GM11168 (cell line): Measurements from ENCODE around the gene OOSP2.
"Not testable (repeated sequence)": the region's sequence is repeated elsewhere in the genome, so short reads cannot be mapped to it uniquely, and the experiment has no call there.

Source experiments
- in situ Hi-C: fragments of 300-500 bp; cut with MboI; formaldehyde crosslinking; loops from one replicate; pipeline ENCODE4 v1.12.0; 2022; ENCODE audit warnings: low sequenced_read_pairs; ENCODE audit not compliant: unreplicated experiment

OOSP2 gene

GRCh38 chr11:60040109-60040508 lies at the start of gene OOSP2:
Gene OOSP2 (plus strand): TSS chr11:60040409. CDS start chr11:60040460, 51 bp downstream.
- in situ Hi-C loops, result no loop called here

GRCh38 chr11:59990421-59990820 lies 49.8 kb upstream of the OOSP2 start:
- in situ Hi-C loops, result no loop called here

- in situ Hi-C loops, result no loop called here
Observed at GRCh38 chr11:59992425-59992824, 47.8 kb upstream of the OOSP2 start.

GRCh38 chr11:59997800-59998199 lies 42.4 kb upstream of the OOSP2 start:
- in situ Hi-C loops, result no loop called here

- in situ Hi-C loops, result no loop called here
Observed at GRCh38 chr11:59999691-60000090, 40.5 kb upstream of the OOSP2 start.

- in situ Hi-C loops, result no loop called here
Observed at GRCh38 chr11:60003729-60004128, 36.5 kb upstream of the OOSP2 start.

GRCh38 chr11:60005360-60005759 lies 34.8 kb upstream of the OOSP2 start:
- in situ Hi-C loops, result no loop called here

- in situ Hi-C loops, result no loop called here
Observed at GRCh38 chr11:60016881-60017280, 23.3 kb upstream of the OOSP2 start, which contains the start of gene OOSP4B. Gene OOSP4B (plus strand): TSS chr11:60017181.

- in situ Hi-C loops, result no loop called here
Observed at GRCh38 chr11:60018058-60018457, 22.2 kb upstream of the OOSP2 start.

GRCh38 chr11:60020376-60020775 lies 19.8 kb upstream of the OOSP2 start:
- in situ Hi-C loops, result not testable (repeated sequence)

GRCh38 chr11:60029015-60029632 lies 11.1 kb upstream of the OOSP2 start:
- in situ Hi-C loops, result no loop called here

- in situ Hi-C loops, result not testable (repeated sequence)
Observed at GRCh38 chr11:60050422-60050821, 10.2 kb downstream of the OOSP2 start.

- in situ Hi-C loops, result not testable (repeated sequence)
Observed at GRCh38 chr11:60050839-60051238, 10.6 kb downstream of the OOSP2 start.

GRCh38 chr11:60056349-60056969 lies 16.2 kb downstream of the OOSP2 start, which contains the start of gene MS4A3:
Gene MS4A3 (plus strand): TSS chr11:60056665. CDS start chr11:60061161, 4,496 bp downstream.
- in situ Hi-C loops, result no loop called here

GRCh38 chr11:60059052-60059451 lies 18.8 kb downstream of the OOSP2 start:
- in situ Hi-C loops, result no loop called here

GRCh38 chr11:60059521-60060240 lies 19.5 kb downstream of the OOSP2 start:
- in situ Hi-C loops, result no loop called here

GRCh38 chr11:60064111-60064510 lies 23.9 kb downstream of the OOSP2 start:
- in situ Hi-C loops, result no loop called here

GRCh38 chr11:60065801-60066200 lies 25.6 kb downstream of the OOSP2 start:
- in situ Hi-C loops, result no loop called here

- in situ Hi-C loops, result no loop called here
Observed at GRCh38 chr11:60069450-60069849, 29.2 kb downstream of the OOSP2 start.

- in situ Hi-C loops, result not testable (repeated sequence)
Observed at GRCh38 chr11:60071644-60072043, 31.4 kb downstream of the OOSP2 start.

- in situ Hi-C loops, result no loop called here
Observed at GRCh38 chr11:60077216-60077817, 37.1 kb downstream of the OOSP2 start.
